ENCODE data around the gene AGAP2.

Gene AGAP2

DNA sequence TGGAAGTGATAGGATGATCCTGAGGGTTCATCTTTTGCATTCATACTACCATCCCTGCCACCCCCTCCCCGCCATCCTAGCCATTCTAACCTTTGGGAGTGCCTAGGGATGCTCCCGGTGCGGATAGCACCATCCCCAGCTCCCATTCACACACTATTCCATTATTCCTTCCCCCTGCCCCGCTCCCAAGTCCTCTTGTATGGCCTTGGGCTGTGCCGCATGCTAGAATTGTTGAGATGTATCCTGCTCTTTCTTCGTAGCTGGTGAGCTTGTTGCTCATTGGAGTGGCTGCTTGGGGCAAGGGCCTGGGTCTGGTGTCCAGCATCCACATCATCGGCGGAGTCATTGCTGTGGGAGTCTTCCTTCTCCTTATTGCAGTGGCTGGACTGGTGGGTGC lies 6.9 kb upstream of the AGAP2 start:
- H3K4me3 ChIP-seq (ENCODE audit: low read depth, low read length): peak overlapping the region; percentile 84
- DNase-seq (ENCODE audit: low read depth): no peak
- TF ChIP-seq, protein P1, sequence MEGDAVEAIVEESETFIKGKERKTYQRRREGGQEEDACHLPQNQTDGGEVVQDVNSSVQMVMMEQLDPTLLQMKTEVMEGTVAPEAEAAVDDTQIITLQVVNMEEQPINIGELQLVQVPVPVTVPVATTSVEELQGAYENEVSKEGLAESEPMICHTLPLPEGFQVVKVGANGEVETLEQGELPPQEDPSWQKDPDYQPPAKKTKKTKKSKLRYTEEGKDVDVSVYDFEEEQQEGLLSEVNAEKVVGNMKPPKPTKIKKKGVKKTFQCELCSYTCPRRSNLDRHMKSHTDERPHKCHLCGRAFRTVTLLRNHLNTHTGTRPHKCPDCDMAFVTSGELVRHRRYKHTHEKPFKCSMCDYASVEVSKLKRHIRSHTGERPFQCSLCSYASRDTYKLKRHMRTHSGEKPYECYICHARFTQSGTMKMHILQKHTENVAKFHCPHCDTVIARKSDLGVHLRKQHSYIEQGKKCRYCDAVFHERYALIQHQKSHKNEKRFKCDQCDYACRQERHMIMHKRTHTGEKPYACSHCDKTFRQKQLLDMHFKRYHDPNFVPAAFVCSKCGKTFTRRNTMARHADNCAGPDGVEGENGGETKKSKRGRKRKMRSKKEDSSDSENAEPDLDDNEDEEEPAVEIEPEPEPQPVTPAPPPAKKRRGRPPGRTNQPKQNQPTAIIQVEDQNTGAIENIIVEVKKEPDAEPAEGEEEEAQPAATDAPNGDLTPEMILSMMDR (IDR thresholded peaks at IDR 0.05; ENCODE audit: low read depth, low read length, missing control alignments): no peak

DNA sequence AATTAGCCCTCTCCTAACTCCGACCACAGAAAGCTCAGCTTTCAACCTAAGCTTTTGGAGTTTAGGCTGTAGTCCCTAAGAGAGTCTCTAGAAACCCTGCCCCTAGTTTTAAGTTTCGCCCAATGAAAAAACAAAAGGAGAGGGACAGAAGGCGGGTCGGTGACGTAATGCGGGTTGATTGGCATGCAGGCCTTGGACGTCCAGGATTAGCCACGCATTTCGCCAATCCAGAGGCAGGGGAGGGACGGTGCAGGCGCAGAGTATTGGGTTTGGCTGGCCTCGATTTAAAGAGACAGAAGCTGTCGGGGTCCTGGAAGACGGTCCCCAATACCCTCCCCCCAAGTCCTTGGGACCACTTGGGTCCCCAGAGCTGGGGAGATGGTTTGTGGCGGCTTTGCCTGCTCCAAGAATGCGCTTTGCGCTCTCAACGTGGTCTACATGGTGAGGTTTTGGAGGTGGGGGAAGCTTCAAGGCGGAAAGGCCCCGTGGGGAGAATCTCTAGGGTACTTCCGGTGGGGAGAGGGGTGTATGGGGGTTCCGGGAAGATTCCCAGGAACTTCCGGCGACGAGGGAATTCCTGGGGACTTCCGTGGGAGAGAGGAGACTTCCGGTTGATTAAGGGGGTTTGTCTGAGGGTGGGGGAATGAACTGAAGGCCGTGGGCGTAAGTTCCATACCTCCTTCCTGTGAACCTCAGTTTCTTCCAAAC lies 6.4 kb upstream of the AGAP2 start, which contains the start of gene TSPAN31:
TSPAN31 (plus strand) TSS at position 263 of the 708 bp plus-strand sequence; CDS start at position 379, 116 bp downstream.
- TF ChIP-seq, protein P1 (IDR thresholded peaks at IDR 0.05; ENCODE audit: low read depth, low read length, missing control alignments): no peak
- DNase-seq (ENCODE audit: low read depth): peak; percentile 97
- peak within 1 kb of the TSS; percentile 84 for H3K4me3 ChIP-seq (ENCODE audit: low read depth, low read length)

DNA sequence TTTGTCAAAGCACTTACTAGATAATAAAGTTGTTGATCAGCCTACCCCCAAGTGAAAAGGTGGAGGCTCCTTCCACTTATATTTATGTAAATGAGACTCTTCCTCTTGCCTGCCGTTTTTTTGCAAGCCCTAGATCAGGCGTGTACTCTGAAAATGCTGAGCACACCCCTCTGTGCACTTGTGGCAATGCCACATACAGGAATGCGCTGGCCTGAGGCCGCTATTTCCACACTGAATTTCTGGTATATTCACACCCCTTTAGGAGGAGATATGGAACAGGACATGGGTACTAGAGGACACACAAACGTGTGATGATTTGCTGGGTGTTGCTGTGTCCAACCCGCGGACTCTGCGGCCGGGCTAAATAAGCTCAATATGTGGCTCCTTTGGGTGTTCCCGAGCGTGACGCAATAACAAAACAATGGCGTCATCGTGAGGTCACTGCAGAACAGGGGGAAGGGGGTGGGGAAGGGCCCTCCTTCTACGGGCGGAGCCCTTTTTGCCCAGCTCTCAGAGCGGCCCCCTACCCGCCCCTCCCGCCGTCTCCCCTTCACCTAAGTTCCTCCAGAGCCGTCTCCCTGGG lies 5.7 kb upstream of the AGAP2 start:
- DNase-seq (ENCODE audit: low read depth): no peak
- TF ChIP-seq, protein P1 (IDR thresholded peaks at IDR 0.05; ENCODE audit: low read depth, low read length, missing control alignments): no peak
- peak overlapping the region; percentile 84 for H3K4me3 ChIP-seq (ENCODE audit: low read depth, low read length)

DNA sequence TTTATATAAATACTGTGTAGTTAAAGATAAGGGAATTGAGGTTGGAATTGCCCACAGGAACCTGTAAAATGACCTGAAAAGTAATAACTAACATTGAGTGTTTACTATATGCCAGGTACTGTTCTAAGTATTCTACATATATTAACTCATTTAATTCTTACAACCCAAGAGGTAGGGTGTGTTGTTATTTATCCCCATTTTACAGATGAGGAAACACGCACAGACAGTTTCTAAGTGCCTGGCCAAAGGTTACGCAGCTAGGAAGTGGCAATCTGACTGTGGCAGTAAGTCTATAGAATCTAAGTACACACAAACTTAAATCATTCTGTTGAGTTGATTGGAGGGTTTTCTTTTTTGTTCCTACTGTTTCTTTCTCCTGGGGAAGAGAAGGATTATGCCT lies 5.2 kb upstream of the AGAP2 start:
- peak overlapping the region; percentile 84; the same call in 1 of the 2 replicates for H3K4me3 ChIP-seq (ENCODE audit: low read depth, low read length)
- TF ChIP-seq, protein P1 (IDR thresholded peaks at IDR 0.05; ENCODE audit: low read depth, low read length, missing control alignments): no peak
- no peak for DNase-seq (ENCODE audit: low read depth)

DNA sequence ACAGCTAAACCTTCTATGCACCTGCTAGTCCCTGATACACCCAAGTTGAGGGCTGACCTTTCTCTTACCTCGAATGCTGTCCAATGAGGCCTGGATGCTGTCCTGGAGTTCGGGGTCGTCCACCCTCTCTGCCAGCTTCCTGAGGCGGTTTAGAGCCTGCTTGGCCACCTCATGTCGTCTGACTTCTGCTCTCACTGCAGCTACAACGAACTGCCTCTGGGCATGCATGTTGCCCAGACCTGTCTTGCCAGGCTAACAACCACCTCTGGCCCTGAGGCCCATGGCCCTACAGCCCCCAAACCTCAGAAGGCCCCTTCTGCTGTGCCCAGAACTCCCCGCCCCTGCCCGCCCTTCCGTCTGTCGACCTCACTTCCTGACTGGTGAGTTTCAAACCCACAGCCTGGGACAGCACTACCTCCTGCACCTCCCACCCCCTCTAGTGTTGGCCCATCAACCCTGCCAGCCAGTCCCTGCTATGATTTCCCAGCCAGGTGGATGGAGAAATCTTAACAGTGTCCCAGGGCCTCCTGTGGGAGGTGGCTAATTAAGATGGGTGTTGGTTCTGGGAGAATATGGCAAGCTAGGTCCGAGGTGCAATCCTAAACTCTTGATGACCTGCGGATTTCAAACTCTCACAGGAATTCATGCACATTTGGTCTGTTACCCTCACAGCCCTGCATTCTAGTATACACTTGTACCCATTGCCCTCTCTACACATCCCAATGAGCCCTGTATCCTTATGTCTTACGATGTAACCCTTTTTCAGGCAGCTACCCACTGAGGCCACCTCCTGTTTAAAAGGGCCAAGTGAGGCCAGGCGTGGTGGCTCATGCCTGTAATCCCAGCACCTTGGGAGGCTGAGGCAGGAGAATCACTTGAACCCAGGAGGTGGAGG lies 3.5 kb upstream of the AGAP2 start:
- peak overlapping the region; percentile 62 for H3K4me3 ChIP-seq (ENCODE audit: low read depth, low read length)
- peak; percentile 55 for DNase-seq (ENCODE audit: low read depth)
- TF ChIP-seq, protein P1 (IDR thresholded peaks at IDR 0.05; ENCODE audit: low read depth, low read length, missing control alignments): peak; percentile 67

DNA sequence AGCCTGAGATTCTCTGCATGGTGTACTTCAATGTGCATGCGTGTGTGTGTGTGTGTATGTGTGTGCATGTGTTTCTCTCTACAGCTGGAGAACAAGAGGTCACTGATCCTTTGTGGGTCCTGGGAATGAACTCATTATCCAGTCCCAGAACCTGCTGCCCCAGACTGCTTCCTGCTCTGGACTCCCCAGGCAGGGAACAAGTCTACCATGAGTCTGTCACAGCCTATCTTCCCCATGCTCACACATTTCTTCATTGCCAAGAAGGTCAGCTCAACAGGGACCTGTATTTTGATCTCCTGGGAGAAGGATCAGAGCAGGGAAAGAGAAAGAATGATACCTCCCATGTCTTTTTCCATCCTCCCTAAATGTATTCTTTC lies 2.9 kb upstream of the AGAP2 start:
- H3K4me3 ChIP-seq (ENCODE audit: low read depth, low read length): peak overlapping the region; percentile 62
- no peak for DNase-seq (ENCODE audit: low read depth)
- TF ChIP-seq, protein P1 (IDR thresholded peaks at IDR 0.05; ENCODE audit: low read depth, low read length, missing control alignments): no peak
